Esophagus muscularis mucosa (tissue), 4 donors: ENCODE measurements around the gene SYT9. TPM values are rescaled to one million over a fixed set of nuclear protein-coding genes. Genes with fewer than 3 reads are reported as not detected.

ENCODE experiments used
- DNase-seq: peaks from one replicate; pipeline ENCODE4 v3.0.0-alpha.2; 2017; ENCODE audit errors: extremely low spot score
- H3K27ac ChIP-seq, 4 donors: fragments of 200-600 bp; sonication (generic); replicated peaks in 1 of 4; 1 replicate in 3 of 4; 2 replicates in 1 of 4; pipeline ENCODE4 v1.5.1; 2016 to 2019; ENCODE audit warnings: mild to moderate bottlenecking in 1 of 4
- H3K27me3 ChIP-seq, 4 donors: fragments of 200-600 bp; sonication (generic); one replicate each; pipeline versions ENCODE4 v1.5.1 to v1.6.0; 2016 to 2019
- H3K36me3 ChIP-seq, 4 donors: fragments of 200-600 bp; sonication (generic); one replicate each; pipeline ENCODE4 v1.5.1; 2016 to 2019
- H3K4me1 ChIP-seq, 4 donors: fragments of 200-600 bp; sonication (generic); one replicate each; pipeline ENCODE4 v1.5.1; 2016 to 2019
- H3K4me3 ChIP-seq, 4 donors: fragments of 200-600 bp; sonication (generic); 1 replicate in 2 of 4; 2 replicates in 2 of 4; pipeline ENCODE4 v1.5.1; 2016 to 2019; ENCODE audit warnings: mild to moderate bottlenecking in 4 of 4, moderate library complexity in 1 of 4
- H3K9me3 ChIP-seq, 4 donors: fragments of 200-600 bp; sonication (generic); 1 replicate in 3 of 4; 2 replicates in 1 of 4; pipeline ENCODE4 v1.5.1; 2016 to 2019
- EP300 ChIP-seq: sonication (generic); formaldehyde crosslinking; IDR thresholded peaks from one replicate; pipeline ENCODE4 v1.6.1; 2017; ENCODE audit warnings: antibody characterized with exemption
- POLR2A ChIP-seq: fragments of 450-650 bp; IDR thresholded peaks from one replicate; pipeline ENCODE4 v1.6.1; 2017; ENCODE audit warnings: antibody characterized with exemption, moderate library complexity, mild to moderate bottlenecking, low read depth
- POLR2AphosphoS5 ChIP-seq, 2 donors: sonication (generic); formaldehyde crosslinking; IDR thresholded peaks; one replicate each; pipeline ENCODE4 v1.6.1; 2017; ENCODE audit warnings: antibody characterized with exemption in 2 of 2
- WGBS: methylation state at CpG from one replicate; pipeline ENCODE4 v1.1.5; 2018; 5-methylcytosine and 5-hydroxymethylcytosine counted together
- intact Hi-C: fragments of 100-400 bp; cut with DNase I; formaldehyde crosslinking; loops from one replicate; pipeline ENCODE4 v1.15.1; 2023
- total RNA-seq, 4 donors: library from RNA; depleted of rRNA; stranded (reverse); fragments of >200 nt; gene quantifications; one replicate each; pipeline versions ENCODE4 v1.1.0 to v1.2.1, GENCODE V29; 2016
- TF ChIP-seq, protein P1 (sequence below), 3 experiments: fragments of 200-600 bp in 2 of 3; fragments of 450-650 bp in 1 of 3; sonication (generic) in 2 of 3; IDR thresholded peaks; one replicate each; pipeline ENCODE4 v1.5.1; 2017 to 2019; ENCODE audit warnings: antibody characterized with exemption in 3 of 3, mild to moderate bottlenecking in 2 of 3, moderate library complexity in 1 of 3

The SYT9 gene
- total RNA-seq, 4 donors from 2014 or later: 0.13 to 0.33 (median 0.29) TPM; not detected in 1

- H3K27ac ChIP-seq: no peak overlapping the region
- 86% methylated on average over 2 of the region's 2 CpGs for WGBS
- no peak overlapping the region for H3K4me3 ChIP-seq
- TF ChIP-seq EP300 (no peak), POLR2A (no peak), POLR2AphosphoS5 (IDR thresholded peaks at IDR 0.05) (no peak)
- TF ChIP-seq, protein P1, sequence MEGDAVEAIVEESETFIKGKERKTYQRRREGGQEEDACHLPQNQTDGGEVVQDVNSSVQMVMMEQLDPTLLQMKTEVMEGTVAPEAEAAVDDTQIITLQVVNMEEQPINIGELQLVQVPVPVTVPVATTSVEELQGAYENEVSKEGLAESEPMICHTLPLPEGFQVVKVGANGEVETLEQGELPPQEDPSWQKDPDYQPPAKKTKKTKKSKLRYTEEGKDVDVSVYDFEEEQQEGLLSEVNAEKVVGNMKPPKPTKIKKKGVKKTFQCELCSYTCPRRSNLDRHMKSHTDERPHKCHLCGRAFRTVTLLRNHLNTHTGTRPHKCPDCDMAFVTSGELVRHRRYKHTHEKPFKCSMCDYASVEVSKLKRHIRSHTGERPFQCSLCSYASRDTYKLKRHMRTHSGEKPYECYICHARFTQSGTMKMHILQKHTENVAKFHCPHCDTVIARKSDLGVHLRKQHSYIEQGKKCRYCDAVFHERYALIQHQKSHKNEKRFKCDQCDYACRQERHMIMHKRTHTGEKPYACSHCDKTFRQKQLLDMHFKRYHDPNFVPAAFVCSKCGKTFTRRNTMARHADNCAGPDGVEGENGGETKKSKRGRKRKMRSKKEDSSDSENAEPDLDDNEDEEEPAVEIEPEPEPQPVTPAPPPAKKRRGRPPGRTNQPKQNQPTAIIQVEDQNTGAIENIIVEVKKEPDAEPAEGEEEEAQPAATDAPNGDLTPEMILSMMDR (IDR thresholded peaks at IDR 0.05): no peak
- DNase-seq: no peak
- H3K27me3 ChIP-seq: no peaks in the 10 kb centered on the region
- H3K36me3 ChIP-seq: no peaks in the 10 kb centered on the region
- intact Hi-C loops: no loop called here
- H3K9me3 ChIP-seq: no peaks in the 10 kb centered on the region
- no peaks in the 10 kb centered on the region for H3K4me1 ChIP-seq
Observed at GRCh38 chr11:7467652-7468051, 215.9 kb downstream of the SYT9 start.

- no peaks in the 10 kb centered on the region for H3K9me3 ChIP-seq
- TF ChIP-seq POLR2A: no peak
- no peak overlapping the region for H3K27ac ChIP-seq
- DNase-seq: no peak
- H3K4me3 ChIP-seq: no peak overlapping the region
- intact Hi-C loops: no loop called here
- H3K27me3 ChIP-seq: no peaks in the 10 kb centered on the region
- WGBS: 87% methylated on average over 5 of the region's 5 CpGs
- H3K4me1 ChIP-seq: no peaks in the 10 kb centered on the region
- H3K36me3 ChIP-seq: no peaks in the 10 kb centered on the region
Observed at GRCh38 chr11:7469351-7469865, 217.7 kb downstream of the SYT9 start.

- intact Hi-C loops: no loop called here
- no peaks in the 10 kb centered on the region for H3K4me1 ChIP-seq
- WGBS: 90% methylated on average over 7 of the region's 7 CpGs
- no peaks in the 10 kb centered on the region for H3K36me3 ChIP-seq
- no peak for DNase-seq
- no peaks in the 10 kb centered on the region for H3K9me3 ChIP-seq
- no peaks in the 10 kb centered on the region for H3K27me3 ChIP-seq
- TF ChIP-seq, protein P1 (IDR thresholded peaks at IDR 0.05): no peak
- TF ChIP-seq POLR2AphosphoS5 (IDR thresholded peaks at IDR 0.05) (no peak), POLR2A (no peak), EP300 (no peak)
- H3K4me3 ChIP-seq: no peak overlapping the region
- no peak overlapping the region for H3K27ac ChIP-seq
Observed at GRCh38 chr11:7471071-7471470, 219.4 kb downstream of the SYT9 start.

- no CpG with 5 or more reads among the region's 1 CpG for WGBS
- H3K9me3 ChIP-seq: no peaks in the 10 kb centered on the region
- H3K27me3 ChIP-seq: no peaks in the 10 kb centered on the region
- no peak overlapping the region for H3K27ac ChIP-seq
- no peak for DNase-seq
- intact Hi-C loops: no loop called here
- no peak for TF ChIP-seq POLR2A
- TF ChIP-seq POLR2AphosphoS5 (IDR thresholded peaks at IDR 0.05): no peak
- TF ChIP-seq, protein P1 (IDR thresholded peaks at IDR 0.05): no peak
- TF ChIP-seq EP300: no peak
- no peaks in the 10 kb centered on the region for H3K4me1 ChIP-seq
- H3K4me3 ChIP-seq: no peak overlapping the region
- H3K36me3 ChIP-seq: no peaks in the 10 kb centered on the region
Observed at GRCh38 chr11:7473717-7474116, 222.0 kb downstream of the SYT9 start.

GRCh38 chr11:7480113-7480512 is 228.4 kb downstream of the SYT9 start:
- intact Hi-C loops: no loop called here
- WGBS: 63% methylated on average over 2 of the region's 2 CpGs
- no peak for DNase-seq
- Histone ChIP-seq H3K4me1 (peaks cover 0 to 7% (median 0%) of the 10 kb centered on the region in 4 donors), H3K4me3 (no peak overlapping the region), H3K9me3 (no peaks in the 10 kb centered on the region), H3K36me3 (no peaks in the 10 kb centered on the region), H3K27ac (no peak overlapping the region), H3K27me3 (no peaks in the 10 kb centered on the region)
- TF ChIP-seq POLR2A (no peak), POLR2AphosphoS5 (IDR thresholded peaks at IDR 0.05) (no peak), EP300 (no peak)
- TF ChIP-seq, protein P1 (IDR thresholded peaks at IDR 0.05): no peak
